Progenitor cell of endocrine pancreas (in vitro differentiated cells): Measurements from ENCODE around the gene PYDC2. TPM values are rescaled to one million over a fixed set of nuclear protein-coding genes. Genes with fewer than 3 reads are reported as not detected.

ENCODE experiments used
- DNase-seq: peaks from one replicate; pipeline ENCODE4 v3.0.0; 2021; ENCODE audit warnings: low spot score; ENCODE audit not compliant: unreplicated experiment
- H3K27ac Mint-ChIP-seq: 2 replicates; pipeline ENCODE4 v1.8.0; 2021; ENCODE audit warnings: mild to moderate bottlenecking, moderate library complexity, mixed read lengths
- H3K27me3 Mint-ChIP-seq: 2 replicates; pipeline ENCODE4 v1.8.0; 2021; ENCODE audit warnings: mixed read lengths
- H3K36me3 Mint-ChIP-seq: 2 replicates; pipeline ENCODE4 v1.8.0; 2022; ENCODE audit warnings: mixed read lengths; ENCODE audit not compliant: insufficient read depth
- H3K4me1 Mint-ChIP-seq: 2 replicates; pipeline ENCODE4 v1.8.0; 2021; ENCODE audit warnings: low read depth, mixed read lengths
- H3K4me3 Mint-ChIP-seq: 2 replicates; pipeline ENCODE4 v1.8.0; 2021; ENCODE audit warnings: low read depth, mild to moderate bottlenecking, moderate library complexity, mixed read lengths
- H3K9me3 Mint-ChIP-seq: 2 replicates; pipeline ENCODE4 v1.8.0; 2021; ENCODE audit warnings: low read depth, mixed read lengths
- total RNA-seq: library from RNA; stranded (reverse); gene quantifications from 2 replicates; pipeline ENCODE4 v1.2.1, GENCODE V29; 2021
- TF ChIP-seq, protein P1 (sequence below): fragments of 200-600 bp; sonication (generic); IDR thresholded peaks from one replicate; pipeline ENCODE4 v1.5.0; 2021; ENCODE audit warnings: antibody characterized with exemption, mild to moderate bottlenecking; ENCODE audit not compliant: unreplicated experiment

The PYDC2 gene
- total RNA-seq, 1 donor from 2014 or later: not detected

DNA sequence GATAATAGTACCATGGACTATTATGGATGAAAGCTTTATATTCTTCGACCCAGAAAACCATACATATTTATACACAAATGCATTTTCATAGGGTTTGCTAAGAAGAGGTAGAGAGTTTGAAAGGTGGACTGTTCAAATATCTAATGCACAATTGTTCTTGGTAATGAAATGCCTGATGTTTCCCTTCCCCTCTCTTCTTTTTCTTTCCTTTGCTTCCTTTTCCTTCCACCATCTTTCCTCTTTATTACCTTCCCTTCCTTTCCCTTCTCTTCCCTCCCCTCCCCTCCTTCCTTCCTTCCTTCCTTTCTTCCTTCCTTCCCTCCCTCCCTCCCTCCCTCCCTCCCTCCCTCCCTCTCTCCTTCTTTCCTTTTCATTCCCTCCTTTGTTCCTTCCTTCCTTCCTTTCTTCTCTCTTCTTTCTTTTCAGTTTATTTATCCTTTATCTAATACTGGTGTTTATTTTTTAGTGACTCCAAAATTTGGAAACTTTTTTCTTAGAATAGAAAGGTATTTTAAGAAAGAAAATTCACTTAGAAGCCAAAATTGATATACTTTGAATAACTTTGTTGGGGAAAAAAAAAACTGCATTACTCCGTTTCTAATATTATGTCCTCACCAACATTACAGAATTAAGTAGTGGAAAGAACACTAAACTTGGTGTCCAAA lies 22.7 kb upstream of the PYDC2 start:
- H3K36me3 Mint-ChIP-seq: no peaks in the 10 kb centered on the region
- no peak for DNase-seq
- H3K27ac Mint-ChIP-seq: no peak overlapping the region
- H3K4me3 Mint-ChIP-seq: no peak overlapping the region
- no peaks in the 10 kb centered on the region for H3K9me3 Mint-ChIP-seq
- H3K4me1 Mint-ChIP-seq: no peaks in the 10 kb centered on the region
- TF ChIP-seq, protein P1, sequence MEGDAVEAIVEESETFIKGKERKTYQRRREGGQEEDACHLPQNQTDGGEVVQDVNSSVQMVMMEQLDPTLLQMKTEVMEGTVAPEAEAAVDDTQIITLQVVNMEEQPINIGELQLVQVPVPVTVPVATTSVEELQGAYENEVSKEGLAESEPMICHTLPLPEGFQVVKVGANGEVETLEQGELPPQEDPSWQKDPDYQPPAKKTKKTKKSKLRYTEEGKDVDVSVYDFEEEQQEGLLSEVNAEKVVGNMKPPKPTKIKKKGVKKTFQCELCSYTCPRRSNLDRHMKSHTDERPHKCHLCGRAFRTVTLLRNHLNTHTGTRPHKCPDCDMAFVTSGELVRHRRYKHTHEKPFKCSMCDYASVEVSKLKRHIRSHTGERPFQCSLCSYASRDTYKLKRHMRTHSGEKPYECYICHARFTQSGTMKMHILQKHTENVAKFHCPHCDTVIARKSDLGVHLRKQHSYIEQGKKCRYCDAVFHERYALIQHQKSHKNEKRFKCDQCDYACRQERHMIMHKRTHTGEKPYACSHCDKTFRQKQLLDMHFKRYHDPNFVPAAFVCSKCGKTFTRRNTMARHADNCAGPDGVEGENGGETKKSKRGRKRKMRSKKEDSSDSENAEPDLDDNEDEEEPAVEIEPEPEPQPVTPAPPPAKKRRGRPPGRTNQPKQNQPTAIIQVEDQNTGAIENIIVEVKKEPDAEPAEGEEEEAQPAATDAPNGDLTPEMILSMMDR: no peak
- H3K27me3 Mint-ChIP-seq: peaks cover 2% of the 10 kb centered on the region

DNA sequence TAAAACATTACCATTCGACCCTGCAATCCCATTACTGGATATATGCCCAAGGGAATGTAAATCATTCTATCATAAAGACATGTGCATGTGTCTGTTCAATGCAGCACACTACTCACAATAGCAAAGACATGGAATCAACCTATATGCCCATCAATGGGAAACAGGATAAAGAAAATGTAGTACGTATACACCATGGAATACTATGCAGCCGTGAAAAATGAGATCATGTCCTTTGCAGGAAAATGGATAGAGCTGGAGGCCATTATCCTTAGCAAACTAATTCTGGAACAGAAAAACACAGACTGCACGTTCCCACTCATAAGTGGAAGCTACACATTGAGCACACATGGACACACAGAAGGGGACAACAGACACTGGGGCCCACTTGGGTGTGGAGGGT lies 20.4 kb upstream of the PYDC2 start:
- Mint-ChIP-seq H3K27ac (no peak overlapping the region), H3K4me3 (no peak overlapping the region), H3K36me3 (no peaks in the 10 kb centered on the region), H3K9me3 (no peaks in the 10 kb centered on the region), H3K27me3 (peaks cover 2% of the 10 kb centered on the region), H3K4me1 (no peaks in the 10 kb centered on the region)
- no peak for DNase-seq
- TF ChIP-seq, protein P1: no peak

DNA sequence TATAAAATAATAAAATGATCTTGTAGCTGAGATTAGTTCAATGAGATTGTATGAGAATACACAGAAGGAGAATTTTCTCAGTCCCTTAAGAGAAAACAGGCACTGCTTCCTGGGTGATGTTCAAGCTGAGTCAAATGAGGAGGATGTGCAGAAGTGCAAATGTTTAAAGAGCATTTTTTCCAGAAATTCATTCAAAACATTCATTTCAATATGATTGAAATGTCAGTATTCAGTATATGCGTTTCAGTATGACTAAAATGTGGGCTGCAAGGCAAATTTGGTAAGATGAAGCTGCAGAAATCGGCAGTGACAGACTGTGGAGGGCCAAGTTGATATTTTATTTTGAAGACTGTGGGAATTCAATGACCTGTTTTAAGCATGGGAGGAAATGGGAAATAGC lies 19.3 kb upstream of the PYDC2 start:
- Mint-ChIP-seq H3K4me1 (no peaks in the 10 kb centered on the region), H3K9me3 (no peaks in the 10 kb centered on the region), H3K27me3 (no peaks in the 10 kb centered on the region), H3K36me3 (no peaks in the 10 kb centered on the region), H3K4me3 (no peak overlapping the region), H3K27ac (no peak overlapping the region)
- TF ChIP-seq, protein P1: no peak
- DNase-seq: no peak

DNA sequence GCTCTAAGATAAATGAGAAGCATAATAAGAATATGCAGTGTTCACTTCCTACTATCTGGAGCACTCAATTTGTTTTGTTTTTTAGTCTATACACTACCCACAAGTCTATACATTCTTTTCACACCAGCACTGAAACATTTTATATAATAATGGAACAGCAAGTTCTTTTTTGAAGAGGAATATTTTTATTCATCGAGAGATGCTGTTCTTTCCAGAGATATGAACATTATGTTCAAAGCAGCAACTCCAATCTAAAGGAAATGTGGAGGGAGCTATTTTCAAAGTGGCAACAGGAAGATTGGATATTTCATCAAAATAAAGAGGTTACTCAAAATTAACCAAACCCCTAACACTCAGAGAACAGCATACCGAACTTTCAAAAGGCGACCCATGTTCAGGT lies 16.4 kb upstream of the PYDC2 start:
- TF ChIP-seq, protein P1: no peak
- Mint-ChIP-seq H3K9me3 (peaks cover 8% of the 10 kb centered on the region), H3K27me3 (no peaks in the 10 kb centered on the region), H3K4me3 (no peak overlapping the region), H3K36me3 (no peaks in the 10 kb centered on the region), H3K4me1 (no peaks in the 10 kb centered on the region), H3K27ac (no peak overlapping the region)
- no peak for DNase-seq

DNA sequence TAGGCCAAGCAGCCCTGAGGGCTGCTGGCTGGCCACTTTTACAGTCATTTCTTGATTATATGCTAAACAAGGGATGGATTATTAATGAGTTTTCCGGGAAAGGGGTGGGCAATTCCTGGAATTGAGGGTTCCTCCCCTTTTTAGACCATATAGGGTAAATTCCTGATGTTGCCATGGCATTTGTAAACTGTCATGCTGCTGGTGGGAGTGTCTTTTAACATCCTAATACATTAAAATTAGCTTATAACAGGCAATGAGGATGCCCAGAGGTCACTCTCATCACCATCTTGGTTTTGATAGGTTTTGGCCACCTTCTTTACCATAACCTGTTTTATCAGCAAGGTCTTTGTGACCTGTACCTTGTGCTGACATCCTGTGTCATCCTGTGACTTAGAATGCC lies 11.7 kb upstream of the PYDC2 start:
- Mint-ChIP-seq H3K9me3 (peaks cover 8% of the 10 kb centered on the region), H3K36me3 (no peaks in the 10 kb centered on the region)

More for the DNA sequence above, 11.7 kb upstream of the PYDC2 start:
- DNase-seq: no peak
- Mint-ChIP-seq H3K27ac (no peak overlapping the region), H3K4me3 (no peak overlapping the region), H3K4me1 (no peaks in the 10 kb centered on the region), H3K27me3 (no peaks in the 10 kb centered on the region)
- TF ChIP-seq, protein P1: no peak
